ENCODE data around the gene TAS1R3. TPM values are rescaled to one million over a fixed set of nuclear protein-coding genes. Genes with fewer than 3 reads are reported as not detected.
A peak's percentile ranks its signal among the peaks of the same experiment; 100 is the strongest.

Gene TAS1R3
- total RNA-seq, 1 donor from 2014 or later = 1.1 TPM

GRCh38 chr1:1296070-1297061 lies 34.7 kb upstream of the TAS1R3 start:
- no peaks in the 10 kb centered on the region for H3K4me1 Mint-ChIP-seq (ENCODE audit: low read depth)
- H3K27ac Mint-ChIP-seq = no peak overlapping the region
- H3K9me3 Mint-ChIP-seq (ENCODE audit: low read depth) = no peaks in the 10 kb centered on the region
- H3K4me3 Mint-ChIP-seq (ENCODE audit: low read depth) = no peak overlapping the region
- no peaks in the 10 kb centered on the region for H3K36me3 Mint-ChIP-seq (ENCODE audit: insufficient read depth)
- TF ChIP-seq CTCF (IDR thresholded peaks at IDR 0.05; ENCODE audit: unreplicated experiment) = no peak
- no peaks in the 10 kb centered on the region for H3K27me3 Mint-ChIP-seq
- DNase-seq (ENCODE audit: low spot score, unreplicated experiment) = no peak

GRCh38 chr1:1297802-1298424 lies 33.2 kb upstream of the TAS1R3 start:
- no peak overlapping the region for H3K27ac Mint-ChIP-seq
- H3K9me3 Mint-ChIP-seq (ENCODE audit: low read depth) = no peaks in the 10 kb centered on the region
- H3K27me3 Mint-ChIP-seq = no peaks in the 10 kb centered on the region
- TF ChIP-seq CTCF (IDR thresholded peaks at IDR 0.05; ENCODE audit: unreplicated experiment) = no peak
- DNase-seq (ENCODE audit: low spot score, unreplicated experiment) = no peak
- H3K4me3 Mint-ChIP-seq (ENCODE audit: low read depth) = no peak overlapping the region
- no peaks in the 10 kb centered on the region for H3K36me3 Mint-ChIP-seq (ENCODE audit: insufficient read depth)
- no peaks in the 10 kb centered on the region for H3K4me1 Mint-ChIP-seq (ENCODE audit: low read depth)

GRCh38 chr1:1298861-1299685 lies 32.0 kb upstream of the TAS1R3 start:
- no peak for DNase-seq (ENCODE audit: low spot score, unreplicated experiment)

GRCh38 chr1:1299686-1300351 lies 31.3 kb upstream of the TAS1R3 start:
- no peaks in the 10 kb centered on the region for H3K4me1 Mint-ChIP-seq (ENCODE audit: low read depth)
- H3K27me3 Mint-ChIP-seq = no peaks in the 10 kb centered on the region
- H3K9me3 Mint-ChIP-seq (ENCODE audit: low read depth) = no peaks in the 10 kb centered on the region
- no peak overlapping the region for H3K4me3 Mint-ChIP-seq (ENCODE audit: low read depth)
- no peak overlapping the region for H3K27ac Mint-ChIP-seq
- TF ChIP-seq CTCF (IDR thresholded peaks at IDR 0.05; ENCODE audit: unreplicated experiment) = peak; percentile 54
- H3K36me3 Mint-ChIP-seq (ENCODE audit: insufficient read depth) = no peaks in the 10 kb centered on the region
- DNase-seq (ENCODE audit: low spot score, unreplicated experiment) = no peak

More at GRCh38 chr1:1298861-1299685, 32.0 kb upstream of the TAS1R3 start:
- H3K36me3 Mint-ChIP-seq (ENCODE audit: insufficient read depth) = no peaks in the 10 kb centered on the region
- H3K27me3 Mint-ChIP-seq = no peaks in the 10 kb centered on the region
- no peak overlapping the region for H3K4me3 Mint-ChIP-seq (ENCODE audit: low read depth)
- no peak for TF ChIP-seq CTCF (IDR thresholded peaks at IDR 0.05; ENCODE audit: unreplicated experiment)
- no peaks in the 10 kb centered on the region for H3K9me3 Mint-ChIP-seq (ENCODE audit: low read depth)
- H3K27ac Mint-ChIP-seq = no peak overlapping the region
- H3K4me1 Mint-ChIP-seq (ENCODE audit: low read depth) = no peaks in the 10 kb centered on the region
